Mammary epithelial cell (primary cell): Measurements from ENCODE around the gene MIER3.

ENCODE experiments used
- EZH2 ChIP-seq: IDR thresholded peaks from 2 replicates; pipeline ENCODE4 v1.6.1; 2012; ENCODE audit warnings: low read length, inconsistent platforms, borderline replicate concordance
- TF ChIP-seq, protein P1 (sequence below), 2 donors: IDR thresholded peaks in 1 of 2; conservative IDR thresholded peaks in 1 of 2; 2 replicates each; pipeline ENCODE4 v1.5.1; 2011 to 2012; ENCODE audit warnings: inconsistent platforms in 2 of 2, low read length in 2 of 2, mild to moderate bottlenecking in 2 of 2, control low read depth in 1 of 2, low read depth in 1 of 2; ENCODE audit not compliant: insufficient read depth in 1 of 2; ENCODE audit errors: extremely low read depth in 1 of 2

DNA sequence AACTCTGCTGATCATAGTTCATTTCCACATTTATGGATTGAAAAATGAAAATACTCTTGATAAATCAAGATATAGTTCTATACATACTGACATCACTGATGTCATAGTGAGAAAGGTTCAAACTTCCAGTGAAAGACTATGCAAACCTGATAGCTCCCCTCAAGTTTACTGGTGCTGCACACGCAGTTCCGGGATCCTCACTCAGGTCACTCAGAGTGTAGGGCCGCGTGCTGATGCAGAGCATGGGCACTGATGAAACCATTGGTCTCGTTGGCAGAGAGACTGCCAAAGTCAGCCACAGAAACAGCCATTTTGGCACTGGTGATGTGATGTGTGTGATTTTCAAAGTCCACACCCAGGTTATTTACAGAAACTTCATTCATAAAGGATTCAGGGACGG lies 29.0 kb downstream of the MIER3 start:
- TF ChIP-seq, protein P1, sequence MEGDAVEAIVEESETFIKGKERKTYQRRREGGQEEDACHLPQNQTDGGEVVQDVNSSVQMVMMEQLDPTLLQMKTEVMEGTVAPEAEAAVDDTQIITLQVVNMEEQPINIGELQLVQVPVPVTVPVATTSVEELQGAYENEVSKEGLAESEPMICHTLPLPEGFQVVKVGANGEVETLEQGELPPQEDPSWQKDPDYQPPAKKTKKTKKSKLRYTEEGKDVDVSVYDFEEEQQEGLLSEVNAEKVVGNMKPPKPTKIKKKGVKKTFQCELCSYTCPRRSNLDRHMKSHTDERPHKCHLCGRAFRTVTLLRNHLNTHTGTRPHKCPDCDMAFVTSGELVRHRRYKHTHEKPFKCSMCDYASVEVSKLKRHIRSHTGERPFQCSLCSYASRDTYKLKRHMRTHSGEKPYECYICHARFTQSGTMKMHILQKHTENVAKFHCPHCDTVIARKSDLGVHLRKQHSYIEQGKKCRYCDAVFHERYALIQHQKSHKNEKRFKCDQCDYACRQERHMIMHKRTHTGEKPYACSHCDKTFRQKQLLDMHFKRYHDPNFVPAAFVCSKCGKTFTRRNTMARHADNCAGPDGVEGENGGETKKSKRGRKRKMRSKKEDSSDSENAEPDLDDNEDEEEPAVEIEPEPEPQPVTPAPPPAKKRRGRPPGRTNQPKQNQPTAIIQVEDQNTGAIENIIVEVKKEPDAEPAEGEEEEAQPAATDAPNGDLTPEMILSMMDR (conservative IDR thresholded peaks at IDR 0.05 in 1 of 2, IDR thresholded peaks at IDR 0.05 in 1 of 2; ENCODE audit: extremely low read depth in 1 of 2, insufficient read depth in 1 of 2, low read depth in 1 of 2, low read length in 2 of 2): no peak
- no peak for TF ChIP-seq EZH2
